Measurements from ENCODE around the gene OAF. TPM values are rescaled to one million over a fixed set of nuclear protein-coding genes. Genes with fewer than 3 reads are reported as not detected.

Gene OAF
- total RNA-seq, 1 donor from 2014 or later: 20.9 TPM

DNA sequence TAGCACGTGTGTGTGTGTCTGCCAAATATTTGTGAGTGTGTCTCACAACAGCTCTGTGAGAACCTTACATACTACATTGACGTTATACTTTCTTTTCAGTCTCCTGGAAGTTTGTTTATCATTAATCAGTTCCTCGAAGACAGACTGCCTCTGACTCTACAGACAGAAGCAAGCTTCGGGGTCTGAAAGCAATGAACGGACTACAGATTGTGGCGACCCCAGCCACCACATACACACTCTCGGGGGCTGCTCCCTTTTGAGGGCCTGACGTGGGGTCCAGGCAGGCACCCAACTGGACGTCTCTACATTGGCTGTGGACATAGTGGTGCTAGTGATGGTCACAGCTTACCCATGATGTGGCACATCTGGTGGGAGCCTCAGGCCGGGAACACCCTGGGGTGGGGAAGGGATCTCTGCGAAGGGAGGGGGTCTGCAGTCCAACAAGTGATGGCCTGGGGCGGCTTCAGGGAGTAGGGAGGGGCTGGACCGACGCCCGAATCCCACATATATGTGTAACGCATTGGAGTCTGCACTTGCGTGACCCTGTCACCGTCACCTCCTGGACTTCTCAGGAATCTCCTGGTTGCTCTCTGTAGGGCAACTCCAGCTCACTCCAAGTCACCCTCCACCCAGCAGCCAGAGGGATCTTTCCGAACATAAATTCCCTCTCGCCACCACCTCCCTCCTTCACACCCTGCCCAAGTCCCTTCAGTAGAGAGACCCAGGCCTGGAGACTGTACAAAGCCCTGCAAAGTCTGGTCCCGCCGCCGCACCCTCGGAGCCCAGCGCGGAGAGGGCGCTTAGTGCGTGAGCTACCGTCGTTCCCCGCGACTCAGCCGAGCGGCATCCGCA, 42.5 kb upstream of the OAF start:
- Mint-ChIP-seq H3K4me1 (ENCODE audit: low read depth, unreplicated experiment) (no peaks in the 10 kb centered on the region), H3K27ac (ENCODE audit: unreplicated experiment) (no peak overlapping the region)
- no peak for DNase-seq (ENCODE audit: low read depth)

DNA sequence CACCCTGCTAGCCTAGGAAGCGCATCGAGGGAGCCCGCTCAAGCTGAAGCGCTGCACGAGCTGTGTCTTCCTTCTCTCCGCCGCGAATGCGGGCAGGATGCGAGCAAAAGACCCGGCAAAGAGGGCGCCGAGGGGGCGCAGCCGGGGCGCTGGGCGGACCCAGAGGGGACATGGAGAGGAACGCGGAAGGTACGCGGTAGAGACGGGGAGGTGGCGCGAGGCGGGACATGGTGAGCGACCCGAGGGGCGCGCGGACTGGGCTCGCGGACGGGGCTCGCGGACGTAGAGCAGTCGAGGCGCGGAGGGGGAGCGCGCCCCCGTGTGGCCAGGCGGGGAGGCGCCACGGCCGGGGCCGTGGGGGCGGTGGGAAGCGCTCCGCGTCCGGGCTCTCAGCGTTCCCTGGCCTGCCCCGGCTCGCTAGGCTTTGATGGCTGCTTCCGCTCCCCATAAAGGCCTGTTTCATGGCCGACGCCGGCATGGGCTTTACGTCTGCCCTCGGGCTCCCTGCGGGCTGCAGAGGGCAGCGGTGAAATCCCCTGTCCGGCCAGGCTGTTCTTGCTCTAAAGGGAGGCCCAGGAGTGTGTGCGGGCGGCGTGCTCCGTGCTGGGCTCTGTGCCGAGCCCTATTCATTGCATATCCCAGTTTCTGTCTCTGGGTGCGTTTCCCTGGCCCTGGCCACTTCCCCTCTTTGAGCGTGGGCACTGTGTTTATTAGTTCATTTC, 41.7 kb upstream of the OAF start:
- H3K36me3 Mint-ChIP-seq (ENCODE audit: low read depth, unreplicated experiment): no peaks in the 10 kb centered on the region
- H3K27me3 Mint-ChIP-seq (ENCODE audit: low read depth, unreplicated experiment): peaks cover 70% of the 10 kb centered on the region
- H3K27ac Mint-ChIP-seq (ENCODE audit: unreplicated experiment): no peak overlapping the region
- H3K4me3 ChIP-seq (ENCODE audit: insufficient read depth, low read depth, low read length): peak overlapping the region; percentile 53
- H3K9me3 ChIP-seq (ENCODE audit: insufficient read depth, low read depth, low read length): no peaks in the 10 kb centered on the region
- H3K79me2 ChIP-seq (ENCODE audit: insufficient read depth, low read length): no peaks in the 10 kb centered on the region
- FAIRE-seq (no peak), DNase-seq (ENCODE audit: low read depth) (no peak)
- H3K4me2 ChIP-seq (ENCODE audit: low read length): peak overlapping the region; percentile 92
- H3K27me3 ChIP-seq (ENCODE audit: insufficient read depth, low read length): peaks cover 34% of the 10 kb centered on the region
- peak overlapping the region; percentile 60 for H3K9ac ChIP-seq (ENCODE audit: low read length)
- H3K4me3 Mint-ChIP-seq (ENCODE audit: unreplicated experiment): peak overlapping the region; percentile 84
- peak overlapping the region; percentile 91 for H2AFZ ChIP-seq (ENCODE audit: low read depth, low read length)
- TF ChIP-seq, protein P1, sequence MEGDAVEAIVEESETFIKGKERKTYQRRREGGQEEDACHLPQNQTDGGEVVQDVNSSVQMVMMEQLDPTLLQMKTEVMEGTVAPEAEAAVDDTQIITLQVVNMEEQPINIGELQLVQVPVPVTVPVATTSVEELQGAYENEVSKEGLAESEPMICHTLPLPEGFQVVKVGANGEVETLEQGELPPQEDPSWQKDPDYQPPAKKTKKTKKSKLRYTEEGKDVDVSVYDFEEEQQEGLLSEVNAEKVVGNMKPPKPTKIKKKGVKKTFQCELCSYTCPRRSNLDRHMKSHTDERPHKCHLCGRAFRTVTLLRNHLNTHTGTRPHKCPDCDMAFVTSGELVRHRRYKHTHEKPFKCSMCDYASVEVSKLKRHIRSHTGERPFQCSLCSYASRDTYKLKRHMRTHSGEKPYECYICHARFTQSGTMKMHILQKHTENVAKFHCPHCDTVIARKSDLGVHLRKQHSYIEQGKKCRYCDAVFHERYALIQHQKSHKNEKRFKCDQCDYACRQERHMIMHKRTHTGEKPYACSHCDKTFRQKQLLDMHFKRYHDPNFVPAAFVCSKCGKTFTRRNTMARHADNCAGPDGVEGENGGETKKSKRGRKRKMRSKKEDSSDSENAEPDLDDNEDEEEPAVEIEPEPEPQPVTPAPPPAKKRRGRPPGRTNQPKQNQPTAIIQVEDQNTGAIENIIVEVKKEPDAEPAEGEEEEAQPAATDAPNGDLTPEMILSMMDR (IDR thresholded peaks at IDR 0.05; ENCODE audit: insufficient read depth, low read depth, low read length): peak; percentile 33
- TF ChIP-seq EZH2 (IDR thresholded peaks at IDR 0.05; ENCODE audit: insufficient read depth, low read length): peak; percentile 17
- no peak overlapping the region for H3K27ac ChIP-seq (ENCODE audit: low read depth, low read length)
- no peaks in the 10 kb centered on the region for H3K36me3 ChIP-seq (ENCODE audit: insufficient read depth, low read length)
- no peaks in the 10 kb centered on the region for H3K4me1 Mint-ChIP-seq (ENCODE audit: low read depth, unreplicated experiment)
- H3K9me3 Mint-ChIP-seq (ENCODE audit: unreplicated experiment): no peaks in the 10 kb centered on the region
- H4K20me1 ChIP-seq (ENCODE audit: insufficient read depth, low read length): no peaks in the 10 kb centered on the region
- no peaks in the 10 kb centered on the region for H3K4me1 ChIP-seq (ENCODE audit: insufficient read depth, low read length)

More for the DNA sequence above, 42.5 kb upstream of the OAF start:
- H3K4me1 ChIP-seq (ENCODE audit: insufficient read depth, low read length): no peaks in the 10 kb centered on the region
- TF ChIP-seq, protein P1 (IDR thresholded peaks at IDR 0.05; ENCODE audit: insufficient read depth, low read depth, low read length): no peak
- TF ChIP-seq EZH2 (IDR thresholded peaks at IDR 0.05; ENCODE audit: insufficient read depth, low read length): no peak
- Mint-ChIP-seq H3K9me3 (ENCODE audit: unreplicated experiment) (no peaks in the 10 kb centered on the region), H3K4me3 (ENCODE audit: unreplicated experiment) (peak overlapping the region; percentile 84), H3K27me3 (ENCODE audit: low read depth, unreplicated experiment) (peaks cover 62% of the 10 kb centered on the region), H3K36me3 (ENCODE audit: low read depth, unreplicated experiment) (no peaks in the 10 kb centered on the region)
- H3K9ac ChIP-seq (ENCODE audit: low read length): peak overlapping the region; percentile 60
- no peak overlapping the region for H3K27ac ChIP-seq (ENCODE audit: low read depth, low read length)
- peaks cover 30% of the 10 kb centered on the region for H3K27me3 ChIP-seq (ENCODE audit: insufficient read depth, low read length)
- peak overlapping the region; percentile 91 for H2AFZ ChIP-seq (ENCODE audit: low read depth, low read length)
- no peaks in the 10 kb centered on the region for H3K79me2 ChIP-seq (ENCODE audit: insufficient read depth, low read length)
- H3K36me3 ChIP-seq (ENCODE audit: insufficient read depth, low read length): no peaks in the 10 kb centered on the region
- peak overlapping the region; percentile 92 for H3K4me2 ChIP-seq (ENCODE audit: low read length)
- H4K20me1 ChIP-seq (ENCODE audit: insufficient read depth, low read length): no peaks in the 10 kb centered on the region
- H3K4me3 ChIP-seq (ENCODE audit: insufficient read depth, low read depth, low read length): peak overlapping the region; percentile 53
- H3K9me3 ChIP-seq (ENCODE audit: insufficient read depth, low read depth, low read length): no peaks in the 10 kb centered on the region
- FAIRE-seq: no peak

Measured in astrocyte (in vitro differentiated cells and primary cell).